Stimulated activated CD4-positive, alpha-beta T cell treated with anti-CD3 and anti-CD28 coated beads, Interleukin-4, amount 100 ng/mL, for 48 hours (primary cell): ENCODE data around the gene KRT23.

ENCODE experiments used
- DNase-seq, 2 donors: peaks; one replicate each; pipeline ENCODE4 v3.0.0-alpha.2; 2020; ENCODE audit warnings: low read depth in 2 of 2

KRT23 gene

GRCh38 chr17:40937384-40937819 is at the start of gene KRT23:
TSS of gene KRT23 (minus strand) at chr17:40937646. CDS start at chr17:40936603, 1,043 bp downstream.
- peak in 1 of 2 donors; percentile 0 for DNase-seq

- DNase-seq = no peak
Observed at GRCh38 chr17:40986920-40987319, 49.5 kb upstream of the KRT23 start.

GRCh38 chr17:40984226-40984625 is 46.8 kb upstream of the KRT23 start, which contains the start of gene KRT40:
TSS of gene KRT40 (minus strand) at chr17:40984326. CDS start at chr17:40984273, 53 bp downstream.
- no peak for DNase-seq

GRCh38 chr17:40981115-40981514 is 43.7 kb upstream of the KRT23 start:
- DNase-seq = no peak

- DNase-seq = no peak
Observed at GRCh38 chr17:40980596-40980995, 43.1 kb upstream of the KRT23 start.

- no peak for DNase-seq
Observed at GRCh38 chr17:40980117-40980516, 42.7 kb upstream of the KRT23 start.

- DNase-seq = no peak
Observed at GRCh38 chr17:40978575-40979151, 41.2 kb upstream of the KRT23 start.

GRCh38 chr17:40975516-40975915 is 38.1 kb upstream of the KRT23 start:
- no peak for DNase-seq

- no peak for DNase-seq
Observed at GRCh38 chr17:40974366-40974765, 36.9 kb upstream of the KRT23 start.

- no peak for DNase-seq
Observed at GRCh38 chr17:40967582-40967981, 30.1 kb upstream of the KRT23 start.

- DNase-seq = no peak
Observed at GRCh38 chr17:40966848-40967247, 29.4 kb upstream of the KRT23 start, which contains the start of gene KRT39. TSS of gene KRT39 (minus strand) at chr17:40966948. CDS start at chr17:40966856, 92 bp downstream.

- DNase-seq = no peak
Observed at GRCh38 chr17:40963838-40964237, 26.4 kb upstream of the KRT23 start.

- no peak for DNase-seq
Observed at GRCh38 chr17:40962059-40962561, 24.7 kb upstream of the KRT23 start.

- DNase-seq = no peak
Observed at GRCh38 chr17:40961591-40961990, 24.1 kb upstream of the KRT23 start.

- no peak for DNase-seq
Observed at GRCh38 chr17:40960144-40960543, 22.7 kb upstream of the KRT23 start.

- no peak for DNase-seq
Observed at GRCh38 chr17:40958086-40958953, 20.9 kb upstream of the KRT23 start.

- no peak for DNase-seq
Observed at GRCh38 chr17:40956401-40957254, 19.2 kb upstream of the KRT23 start.

- DNase-seq = peak; percentile 4 to 21
Observed at GRCh38 chr17:40953881-40954280, 16.4 kb upstream of the KRT23 start.

GRCh38 chr17:40952661-40953060 is 15.2 kb upstream of the KRT23 start:
- no peak for DNase-seq

- DNase-seq = no peak
Observed at GRCh38 chr17:40952154-40952553, 14.7 kb upstream of the KRT23 start.

- no peak for DNase-seq
Observed at GRCh38 chr17:40951011-40951622, 13.7 kb upstream of the KRT23 start.
